Tibial nerve (tissue), 3 donors: ENCODE measurements around the gene CTBP2.

Experiments
- POLR2A ChIP-seq, 2 donors: fragments of 450-650 bp; IDR thresholded peaks; one replicate each; pipeline ENCODE4 v1.6.1; 2017; ENCODE audit warnings: antibody characterized with exemption in 2 of 2, mild to moderate bottlenecking in 2 of 2, moderate library complexity in 2 of 2
- TF ChIP-seq, protein P1 (sequence below), 5 experiments: fragments of 200-600 bp in 3 of 5; fragments of 450-650 bp in 2 of 5; sonication (generic) in 3 of 5; IDR thresholded peaks; one replicate each; pipeline ENCODE4 v1.5.1; 2016 to 2019; ENCODE audit warnings: antibody characterized with exemption in 5 of 5, mild to moderate bottlenecking in 3 of 5, moderate library complexity in 2 of 5

DNA sequence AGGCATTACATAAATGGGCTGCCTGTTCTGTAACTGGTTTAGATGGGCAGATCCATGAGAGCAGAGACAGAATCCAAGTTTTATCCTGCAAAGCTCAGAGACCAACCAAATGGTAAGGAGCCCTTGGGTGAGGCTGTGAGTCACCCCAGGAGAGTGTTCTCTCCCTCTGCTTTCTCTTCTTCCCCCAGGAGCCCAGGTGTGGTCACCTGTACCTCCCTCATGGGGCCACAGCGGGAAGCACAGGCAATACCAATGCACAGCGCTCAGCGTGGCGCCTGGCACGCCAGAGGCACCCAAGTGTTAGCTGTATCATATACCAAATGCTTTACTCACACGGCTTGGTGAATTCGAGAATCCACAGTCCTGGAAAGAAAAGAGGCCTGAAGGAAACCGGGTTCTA is 39.4 kb downstream of the CTBP2 start:
- TF ChIP-seq, protein P1, sequence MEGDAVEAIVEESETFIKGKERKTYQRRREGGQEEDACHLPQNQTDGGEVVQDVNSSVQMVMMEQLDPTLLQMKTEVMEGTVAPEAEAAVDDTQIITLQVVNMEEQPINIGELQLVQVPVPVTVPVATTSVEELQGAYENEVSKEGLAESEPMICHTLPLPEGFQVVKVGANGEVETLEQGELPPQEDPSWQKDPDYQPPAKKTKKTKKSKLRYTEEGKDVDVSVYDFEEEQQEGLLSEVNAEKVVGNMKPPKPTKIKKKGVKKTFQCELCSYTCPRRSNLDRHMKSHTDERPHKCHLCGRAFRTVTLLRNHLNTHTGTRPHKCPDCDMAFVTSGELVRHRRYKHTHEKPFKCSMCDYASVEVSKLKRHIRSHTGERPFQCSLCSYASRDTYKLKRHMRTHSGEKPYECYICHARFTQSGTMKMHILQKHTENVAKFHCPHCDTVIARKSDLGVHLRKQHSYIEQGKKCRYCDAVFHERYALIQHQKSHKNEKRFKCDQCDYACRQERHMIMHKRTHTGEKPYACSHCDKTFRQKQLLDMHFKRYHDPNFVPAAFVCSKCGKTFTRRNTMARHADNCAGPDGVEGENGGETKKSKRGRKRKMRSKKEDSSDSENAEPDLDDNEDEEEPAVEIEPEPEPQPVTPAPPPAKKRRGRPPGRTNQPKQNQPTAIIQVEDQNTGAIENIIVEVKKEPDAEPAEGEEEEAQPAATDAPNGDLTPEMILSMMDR (IDR thresholded peaks at IDR 0.05), result no peak
- TF ChIP-seq POLR2A (IDR thresholded peaks at IDR 0.05), result no peak
